GM12873 (cell line): ENCODE results near the gene EMC9.
A peak's percentile ranks its signal among the peaks of the same experiment; 100 is the strongest.

Source experiments
- CTCF ChIP-seq: IDR thresholded peaks from 2 replicates; pipeline ENCODE4 v1.5.1; 2012; ENCODE audit warnings: low read depth, mild to moderate bottlenecking, moderate library complexity, low read length, control low read depth; ENCODE audit not compliant: insufficient read depth; ENCODE audit errors: missing control alignments

Gene EMC9

GRCh38 chr14:24145690-24146452, 4.5 kb upstream of the EMC9 start:
- no peak for TF ChIP-seq CTCF

GRCh38 chr14:24145219-24145618, 3.8 kb upstream of the EMC9 start:
- TF ChIP-seq CTCF, result no peak

- no peak for TF ChIP-seq CTCF
These were observed 3.1 kb upstream of the EMC9 start for GRCh38 chr14:24144451-24144850.

- no peak for TF ChIP-seq CTCF
These were observed 2.1 kb upstream of the EMC9 start for GRCh38 chr14:24143511-24143910.

- TF ChIP-seq CTCF, result peak; percentile 26
These were observed 2.0 kb downstream of the EMC9 start for GRCh38 chr14:24139272-24139934.

GRCh38 chr14:24138396-24139271, 2.8 kb downstream of the EMC9 start:
- TF ChIP-seq CTCF, result no peak
